Esophagus muscularis mucosa (tissue), 4 donors: ENCODE measurements around the gene WNT5B.

Experiments used
- EP300 ChIP-seq: sonication (generic); formaldehyde crosslinking; IDR thresholded peaks from one replicate; pipeline ENCODE4 v1.6.1; 2017; ENCODE audit warnings: antibody characterized with exemption
- POLR2A ChIP-seq: fragments of 450-650 bp; IDR thresholded peaks from one replicate; pipeline ENCODE4 v1.6.1; 2017; ENCODE audit warnings: antibody characterized with exemption, moderate library complexity, mild to moderate bottlenecking, low read depth
- TF ChIP-seq, protein P1 (sequence below), 3 experiments: fragments of 200-600 bp in 2 of 3; fragments of 450-650 bp in 1 of 3; sonication (generic) in 2 of 3; IDR thresholded peaks; one replicate each; pipeline ENCODE4 v1.5.1; 2017 to 2019; ENCODE audit warnings: antibody characterized with exemption in 3 of 3, mild to moderate bottlenecking in 2 of 3, moderate library complexity in 1 of 3

- TF ChIP-seq, protein P1, sequence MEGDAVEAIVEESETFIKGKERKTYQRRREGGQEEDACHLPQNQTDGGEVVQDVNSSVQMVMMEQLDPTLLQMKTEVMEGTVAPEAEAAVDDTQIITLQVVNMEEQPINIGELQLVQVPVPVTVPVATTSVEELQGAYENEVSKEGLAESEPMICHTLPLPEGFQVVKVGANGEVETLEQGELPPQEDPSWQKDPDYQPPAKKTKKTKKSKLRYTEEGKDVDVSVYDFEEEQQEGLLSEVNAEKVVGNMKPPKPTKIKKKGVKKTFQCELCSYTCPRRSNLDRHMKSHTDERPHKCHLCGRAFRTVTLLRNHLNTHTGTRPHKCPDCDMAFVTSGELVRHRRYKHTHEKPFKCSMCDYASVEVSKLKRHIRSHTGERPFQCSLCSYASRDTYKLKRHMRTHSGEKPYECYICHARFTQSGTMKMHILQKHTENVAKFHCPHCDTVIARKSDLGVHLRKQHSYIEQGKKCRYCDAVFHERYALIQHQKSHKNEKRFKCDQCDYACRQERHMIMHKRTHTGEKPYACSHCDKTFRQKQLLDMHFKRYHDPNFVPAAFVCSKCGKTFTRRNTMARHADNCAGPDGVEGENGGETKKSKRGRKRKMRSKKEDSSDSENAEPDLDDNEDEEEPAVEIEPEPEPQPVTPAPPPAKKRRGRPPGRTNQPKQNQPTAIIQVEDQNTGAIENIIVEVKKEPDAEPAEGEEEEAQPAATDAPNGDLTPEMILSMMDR (IDR thresholded peaks at IDR 0.05) = no peak
- no peak for TF ChIP-seq POLR2A
- no peak for TF ChIP-seq EP300
Observed at GRCh38 chr12:1584326-1584725, 44.7 kb upstream of the WNT5B start.
